Activated CD8-positive, alpha-beta memory T cell treated with anti-CD3 and anti-CD28 coated beads for 24 hours (primary cell): ENCODE results near the gene SCARB1.

Source experiments
- DNase-seq: peaks from one replicate; pipeline ENCODE4 v3.0.0-alpha.2; 2020

Gene SCARB1

DNA sequence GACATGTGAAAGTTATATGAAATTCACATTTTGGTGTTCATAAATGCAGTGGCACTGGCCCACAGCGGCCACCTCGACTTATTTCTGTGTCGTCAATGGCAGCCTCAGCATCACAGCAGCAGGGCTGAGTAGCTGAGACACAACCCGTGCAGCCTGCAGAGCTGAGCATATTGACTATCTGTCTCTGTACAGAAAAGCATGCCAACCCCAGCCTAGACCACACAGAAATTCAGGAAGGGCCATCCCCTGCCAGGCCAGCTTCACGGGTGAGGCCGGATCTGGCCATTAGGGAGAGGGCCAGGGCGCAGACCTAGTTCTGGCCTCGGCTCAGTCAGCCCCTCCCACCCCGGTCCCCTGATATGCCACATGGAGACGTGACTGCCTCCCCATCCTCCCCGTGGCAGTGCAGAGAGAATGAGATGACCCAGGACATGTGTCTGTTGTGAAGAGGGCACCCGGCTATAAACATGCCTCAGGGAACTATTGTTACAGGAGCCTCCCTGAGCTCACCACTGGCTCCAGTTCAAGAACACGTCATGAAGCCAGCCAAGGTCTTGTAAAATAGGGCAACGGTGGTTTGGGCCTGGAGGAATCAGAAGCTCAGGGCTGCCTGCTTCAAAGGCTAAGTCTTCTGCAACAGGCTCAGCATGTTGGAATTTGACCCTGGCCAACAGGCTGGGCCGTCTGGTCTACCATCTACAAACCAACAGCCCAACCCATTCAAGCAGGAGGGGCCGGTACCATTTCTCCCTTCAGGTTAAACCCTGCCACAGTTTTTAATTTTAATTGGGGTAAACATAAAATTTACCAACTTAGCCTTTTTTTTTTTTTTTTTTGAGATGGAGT lies 25.5 kb downstream of the SCARB1 start:
- no peak for DNase-seq

DNA sequence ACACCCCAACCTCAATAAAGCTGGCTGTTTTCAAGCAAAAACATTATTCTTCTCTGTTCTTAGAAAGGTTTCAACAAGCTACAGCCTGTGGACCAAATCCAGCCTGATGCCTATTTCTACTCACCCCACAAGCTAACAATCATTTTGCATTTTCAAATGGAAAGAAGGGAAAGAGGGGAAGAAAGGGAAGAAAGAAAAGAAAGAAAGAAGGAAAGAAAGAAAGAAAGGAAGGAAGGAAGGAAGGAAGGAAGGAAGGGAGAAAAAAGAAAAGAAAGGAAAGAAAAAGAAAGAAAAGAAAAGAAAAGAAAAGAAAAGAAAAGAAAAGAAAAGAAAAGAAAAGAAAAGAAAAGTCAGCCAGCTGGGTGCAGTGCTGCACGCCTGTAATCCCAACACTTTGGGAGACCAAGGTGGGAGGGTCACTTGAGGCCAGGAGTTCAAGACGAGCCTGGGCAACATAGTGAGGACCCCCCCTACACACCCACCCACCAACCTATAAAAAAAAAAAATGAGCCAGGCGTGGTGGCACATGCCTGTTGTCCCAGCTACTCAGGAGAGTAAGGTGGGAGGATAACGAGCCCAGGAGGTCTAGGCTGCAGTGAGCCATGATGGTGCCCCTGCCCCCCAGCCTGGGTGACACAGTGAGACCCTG lies 26.3 kb downstream of the SCARB1 start:
- DNase-seq: no peak

DNA sequence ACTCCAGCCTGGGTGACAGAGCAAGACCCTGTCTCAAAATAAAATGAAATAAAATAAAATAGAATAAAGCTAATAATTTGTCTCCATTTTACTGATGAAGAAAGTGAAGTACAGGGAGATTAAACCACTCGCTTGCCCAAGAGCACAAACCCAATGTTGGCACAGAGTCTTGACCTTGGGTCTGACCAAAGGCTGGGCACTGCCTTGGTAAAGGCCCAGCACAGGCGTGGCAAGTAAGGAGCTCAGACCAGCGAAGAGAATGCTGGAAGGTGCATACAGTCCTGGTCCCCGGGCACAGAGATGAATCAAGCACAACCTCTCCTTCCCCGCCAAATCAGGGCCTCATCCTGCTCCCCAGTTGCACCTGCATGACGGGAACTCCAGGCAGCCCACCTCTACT lies 26.9 kb downstream of the SCARB1 start:
- DNase-seq: no peak

DNA sequence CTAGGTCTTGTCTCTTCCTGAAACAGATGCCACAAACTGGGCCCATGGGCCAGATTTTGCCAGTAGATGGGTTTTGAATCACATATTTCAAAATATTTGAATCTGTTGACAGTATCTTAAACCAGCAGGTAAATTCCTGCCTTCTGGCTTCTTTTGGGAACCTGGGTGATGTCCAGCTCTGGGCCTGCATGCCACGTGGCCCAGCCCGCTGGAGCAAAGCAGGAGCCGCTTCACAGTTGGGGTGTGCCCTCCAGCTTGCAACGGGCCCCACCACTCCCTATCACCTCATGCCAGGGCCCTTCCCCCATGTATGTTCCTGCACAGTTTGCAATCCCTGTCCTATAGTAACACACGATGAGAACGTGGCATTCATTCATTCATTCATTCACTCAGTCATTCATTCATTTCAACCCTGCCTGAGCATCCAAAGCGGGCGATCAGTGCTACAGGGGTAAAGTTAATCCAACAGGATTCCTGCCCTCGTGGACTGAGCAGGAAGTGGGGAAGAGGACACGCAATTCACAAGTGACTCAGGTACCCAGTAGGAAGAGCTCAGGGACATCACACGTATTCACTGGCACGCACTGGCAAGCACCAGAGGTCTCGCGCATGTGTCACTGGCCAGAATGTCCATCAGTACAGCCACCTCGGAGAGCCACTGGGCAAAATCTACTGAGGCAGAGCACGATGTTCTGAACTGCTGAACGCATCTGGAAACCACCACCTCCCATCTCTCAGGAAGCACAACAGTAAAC lies 27.8 kb downstream of the SCARB1 start:
- DNase-seq: no peak

DNA sequence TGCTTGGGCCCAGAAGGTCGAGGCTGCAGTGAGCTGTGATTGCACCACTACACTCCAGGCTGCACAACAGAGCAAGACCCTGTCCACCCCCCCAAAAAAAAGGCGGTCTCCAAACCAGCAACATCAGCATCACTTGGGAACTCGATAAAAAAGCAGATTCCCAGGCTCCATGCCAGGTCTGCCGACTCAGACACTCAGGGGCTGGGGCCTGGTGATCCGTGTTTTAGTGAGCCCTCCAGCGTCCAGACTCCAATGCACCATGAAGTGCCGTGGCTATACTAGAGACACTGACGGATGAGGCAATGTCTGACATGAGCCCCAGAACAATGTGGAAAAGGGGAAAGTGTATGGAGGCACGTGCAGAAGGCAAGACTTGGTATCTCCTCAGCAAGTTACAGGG lies 28.8 kb downstream of the SCARB1 start:
- no peak for DNase-seq

DNA sequence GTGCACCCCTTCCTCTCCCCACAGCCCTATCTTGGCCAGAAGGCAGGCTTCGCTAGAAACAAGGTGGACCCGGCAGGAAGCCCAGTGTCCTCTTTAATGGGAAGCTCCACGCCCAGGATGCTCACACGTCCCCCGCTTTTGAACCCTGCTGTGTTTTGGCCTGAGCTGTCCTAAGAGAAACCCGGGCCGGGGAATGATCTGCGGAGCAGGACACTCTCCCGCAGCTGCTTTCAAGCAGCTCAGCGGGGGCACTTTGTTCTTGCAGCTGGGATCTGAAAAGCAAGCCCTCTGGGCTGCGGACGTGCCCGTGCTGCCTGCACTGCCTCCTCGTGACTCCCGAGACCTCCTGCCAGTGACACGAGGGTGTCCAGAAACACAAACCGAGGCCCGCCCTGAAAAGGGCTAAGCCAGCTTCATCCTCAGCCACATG lies 30.0 kb downstream of the SCARB1 start:
- no peak for DNase-seq

DNA sequence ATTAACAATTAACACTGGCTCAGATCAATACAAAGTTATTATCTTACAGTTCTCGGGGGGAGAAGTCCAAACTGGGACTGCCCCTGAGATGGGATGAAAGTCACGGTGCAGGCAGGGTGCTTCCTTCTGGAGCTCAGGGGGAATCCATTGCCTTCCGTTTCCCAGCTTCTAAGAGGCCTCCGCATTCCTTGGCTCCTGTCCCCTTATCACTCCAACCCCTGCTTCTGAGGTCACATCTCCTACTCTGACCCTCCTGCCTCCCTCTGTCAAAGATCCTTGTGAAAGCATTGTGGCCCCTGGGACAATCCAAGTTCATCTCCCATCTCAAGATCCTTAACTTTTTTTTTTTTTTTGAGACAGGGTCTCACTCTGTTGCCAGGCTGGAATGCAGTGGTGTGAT lies 30.8 kb downstream of the SCARB1 start:
- DNase-seq: no peak

DNA sequence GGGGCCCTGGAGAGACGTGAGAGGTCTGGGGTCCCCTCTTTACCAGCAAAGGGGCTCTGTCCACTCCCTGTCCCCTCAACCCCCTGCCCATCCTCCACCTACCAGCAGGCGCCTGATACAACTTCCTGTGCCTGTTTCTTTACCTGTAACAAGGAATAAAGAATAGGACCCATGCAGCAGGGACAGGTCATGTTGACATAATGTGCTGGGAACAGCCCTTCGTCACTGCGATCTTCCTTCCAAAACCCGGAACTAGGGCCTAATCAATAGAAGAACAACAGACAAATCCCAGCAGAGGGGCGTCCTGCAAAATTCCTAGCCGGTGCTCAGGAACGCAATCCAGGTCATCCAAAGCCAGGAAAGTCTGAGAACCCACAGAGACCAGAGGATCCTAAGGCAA lies 32.1 kb downstream of the SCARB1 start:
- no peak for DNase-seq

DNA sequence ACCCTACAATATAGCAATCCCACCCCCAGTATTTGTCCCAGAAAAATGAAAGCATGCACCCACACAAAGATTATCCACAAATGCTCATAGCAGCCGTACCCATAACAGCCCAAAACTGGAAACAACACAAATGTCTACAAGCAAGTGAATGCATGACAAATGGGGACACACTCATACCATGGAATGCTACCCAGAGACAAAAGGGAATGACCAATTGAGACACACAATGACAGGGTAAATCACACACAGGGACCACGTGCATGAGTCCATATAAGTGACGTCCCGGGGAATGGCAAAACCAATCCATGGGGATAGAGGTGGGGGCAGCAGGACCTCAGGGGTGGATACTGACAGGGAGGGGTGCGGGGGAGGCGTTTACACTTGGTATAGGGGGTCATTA lies 33.4 kb downstream of the SCARB1 start:
- no peak for DNase-seq

DNA sequence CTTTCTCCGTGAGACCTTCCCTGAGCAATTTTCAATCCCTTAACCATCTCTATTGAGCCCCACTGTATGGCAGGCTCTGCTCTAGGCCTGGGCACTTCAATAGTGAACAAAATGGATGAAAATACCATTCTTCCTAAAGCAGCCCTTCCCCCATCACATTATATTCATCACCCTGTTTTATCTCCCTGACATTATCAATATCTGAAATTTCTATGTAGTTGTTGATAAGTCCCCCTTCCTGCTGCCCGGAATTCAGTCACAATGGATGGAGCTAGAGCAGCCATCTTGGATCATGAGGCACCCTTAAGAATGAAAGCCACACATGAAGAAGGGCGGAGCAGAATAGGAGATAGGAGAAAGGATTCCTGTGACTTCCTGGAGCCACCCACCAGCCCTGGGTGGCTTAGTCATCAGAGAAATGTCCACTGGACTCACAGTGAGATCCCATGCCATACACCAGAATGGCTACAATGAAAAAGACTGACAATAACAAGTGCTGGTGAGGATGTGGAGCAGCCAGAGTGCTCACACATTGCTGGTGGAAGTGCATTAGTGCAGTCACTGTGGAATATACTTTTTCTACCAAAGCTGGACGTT lies 33.9 kb downstream of the SCARB1 start:
- no peak for DNase-seq

DNA sequence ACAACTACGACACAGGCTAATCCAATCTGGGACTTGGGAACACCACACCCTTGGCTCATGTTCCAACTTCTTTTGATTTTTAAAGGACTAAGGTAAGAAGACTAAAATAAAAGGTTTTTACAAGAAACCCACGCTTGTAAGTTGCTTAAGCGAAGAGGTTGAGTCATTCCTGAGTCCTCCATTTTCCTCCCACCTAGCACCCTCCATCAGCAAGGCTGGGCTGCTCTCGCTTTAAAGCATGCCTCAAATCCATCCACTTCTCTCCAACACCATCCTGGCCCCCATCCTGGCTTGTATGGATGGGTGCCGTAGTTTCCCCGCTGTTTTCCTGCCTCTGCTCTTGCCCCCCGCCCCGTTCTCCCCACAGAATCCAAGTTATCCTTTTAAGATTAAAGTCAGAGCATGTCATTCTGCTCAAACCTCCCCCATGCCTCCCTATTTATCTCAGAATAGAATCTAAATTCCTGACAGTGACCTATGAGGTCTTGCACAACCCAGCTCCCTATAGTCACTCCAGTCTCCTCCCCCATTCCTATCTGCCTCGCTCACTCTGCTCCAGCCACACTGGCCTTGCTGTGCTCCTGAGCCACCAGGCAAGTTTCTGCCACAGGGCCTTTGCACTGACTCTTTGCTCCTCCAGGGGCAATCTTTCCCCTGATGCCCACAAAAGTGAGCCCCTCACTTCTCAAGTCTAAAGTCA lies 34.5 kb downstream of the SCARB1 start:
- no peak for DNase-seq

DNA sequence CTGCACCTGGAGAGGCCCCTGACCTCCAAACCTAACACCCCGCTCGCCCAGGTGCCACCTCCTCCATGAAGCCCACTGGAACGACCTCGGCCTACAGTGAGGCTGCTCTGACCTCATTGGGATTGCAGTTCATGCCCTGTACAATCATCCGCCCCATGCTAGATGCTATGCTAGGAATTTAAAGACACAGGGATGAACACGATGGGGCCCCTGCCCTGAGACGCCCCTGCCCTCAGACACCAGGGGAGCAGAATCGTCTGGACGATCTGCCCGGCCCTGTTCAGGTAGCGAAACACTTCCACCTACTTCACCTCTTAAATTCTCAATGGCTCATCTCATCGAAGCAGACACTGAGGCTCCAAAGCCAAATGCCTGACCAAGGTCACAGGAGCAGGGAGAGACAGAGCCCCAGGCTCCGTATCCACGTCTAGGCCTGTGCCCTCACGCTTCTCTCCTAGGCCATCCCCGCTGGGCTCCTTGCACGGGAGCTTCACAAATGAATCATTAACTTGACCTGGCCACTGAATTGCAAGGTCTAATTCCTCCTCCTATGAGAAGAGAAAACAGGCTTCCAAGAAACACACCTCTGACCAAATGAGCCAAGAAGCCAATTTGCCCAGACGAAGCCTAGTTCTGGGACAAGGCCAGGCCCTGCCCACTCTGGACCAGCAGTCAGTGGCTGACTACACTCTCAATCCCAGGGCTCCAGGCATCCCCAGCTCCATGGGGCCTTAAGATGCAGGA lies 35.2 kb downstream of the SCARB1 start:
- DNase-seq: no peak

DNA sequence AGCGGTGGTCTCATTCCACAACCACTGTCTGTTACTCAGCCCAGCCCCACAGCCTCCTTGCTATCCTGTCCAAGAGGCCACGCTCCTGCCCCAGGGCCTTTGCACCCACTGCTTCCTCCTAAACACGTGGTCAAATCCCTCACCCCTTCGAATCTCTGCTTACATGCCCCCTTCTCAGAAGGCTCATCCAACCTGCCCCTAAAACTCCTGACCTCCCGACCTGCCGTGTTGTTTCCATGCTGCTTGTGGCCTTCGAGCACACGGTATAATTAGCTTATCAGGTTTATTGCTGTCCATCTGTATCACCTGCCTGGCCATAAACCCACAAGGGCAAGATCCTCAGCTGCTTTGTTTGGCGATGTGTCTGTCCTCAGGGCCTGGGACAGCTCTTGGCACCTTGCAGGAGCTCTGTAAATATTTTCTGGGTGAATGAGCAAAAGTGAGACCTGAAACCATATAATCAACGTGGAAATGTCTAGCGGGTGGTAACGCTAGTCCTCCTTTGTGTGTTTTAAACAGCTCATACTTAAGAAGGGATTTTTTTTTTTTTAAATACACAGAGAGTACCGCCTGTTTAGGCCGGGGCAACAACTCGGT lies 36.0 kb downstream of the SCARB1 start:
- DNase-seq: no peak

DNA sequence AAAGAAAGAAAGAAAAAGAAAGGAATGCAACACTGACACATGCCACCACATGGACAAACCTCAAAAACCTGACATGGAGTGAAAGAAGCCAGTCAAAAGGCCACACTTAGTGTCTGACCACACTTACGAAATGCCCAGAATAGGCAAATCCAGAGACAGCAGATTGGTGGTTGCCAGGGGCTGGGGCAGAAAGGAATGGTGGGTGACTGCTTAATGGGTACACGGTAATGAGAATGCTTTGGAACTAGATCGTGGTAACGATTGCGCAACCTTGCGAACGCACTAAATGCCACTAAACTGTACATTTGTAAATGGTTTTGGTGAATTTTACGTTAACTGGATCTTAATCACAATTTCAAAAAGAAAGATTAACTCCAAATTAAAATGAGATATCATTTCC lies 39.5 kb downstream of the SCARB1 start:
- DNase-seq: no peak

DNA sequence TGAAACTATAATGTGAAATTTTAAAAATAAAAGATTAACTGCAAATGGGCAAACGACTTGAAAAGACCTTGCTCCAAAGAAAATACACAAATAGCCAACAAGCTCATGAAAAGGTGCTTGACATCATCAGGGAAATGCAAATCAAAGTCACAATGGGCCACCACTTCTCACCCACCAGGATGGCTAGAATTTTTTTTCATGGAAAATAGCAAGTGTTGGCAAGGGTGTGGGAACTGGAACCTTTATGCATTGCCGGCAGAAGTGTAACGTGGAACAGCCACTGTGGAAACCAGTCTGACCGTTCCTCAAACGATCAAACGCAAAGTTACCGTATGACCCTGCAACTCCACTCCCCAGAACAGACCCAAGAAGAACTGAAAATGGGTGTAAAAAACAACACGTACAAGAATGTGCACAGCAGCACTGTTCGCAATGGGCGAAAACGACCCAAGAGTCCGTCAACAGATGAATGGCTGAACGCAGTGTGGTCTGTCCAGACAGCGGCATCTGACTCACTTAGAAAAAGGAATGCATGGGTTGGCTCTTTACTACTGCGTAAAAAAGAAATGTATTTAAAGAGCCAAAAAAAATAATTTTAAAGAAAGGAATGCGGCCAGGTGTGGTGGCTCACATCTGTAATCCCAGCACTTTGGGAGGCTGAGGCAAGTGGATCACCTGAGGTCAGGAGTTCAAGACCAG lies 40.2 kb downstream of the SCARB1 start:
- no peak for DNase-seq

DNA sequence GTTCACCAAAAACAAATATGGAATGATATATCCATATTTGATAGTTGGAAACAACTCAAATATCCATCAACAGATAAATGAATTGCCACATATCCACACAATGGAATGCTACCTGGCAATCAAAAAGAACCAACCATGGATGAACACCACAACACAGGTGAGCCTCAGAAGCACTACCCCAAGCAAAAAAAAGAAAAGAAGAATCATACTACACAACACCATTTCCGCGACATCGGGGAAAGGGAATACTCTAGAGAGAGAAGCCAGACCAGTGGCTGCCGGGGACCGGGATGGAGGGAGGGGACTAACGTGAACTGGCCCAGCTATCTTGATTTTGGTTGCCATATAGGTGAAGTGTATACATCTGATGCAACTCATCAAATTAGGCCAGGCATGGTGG lies 41.4 kb downstream of the SCARB1 start:
- no peak for DNase-seq

DNA sequence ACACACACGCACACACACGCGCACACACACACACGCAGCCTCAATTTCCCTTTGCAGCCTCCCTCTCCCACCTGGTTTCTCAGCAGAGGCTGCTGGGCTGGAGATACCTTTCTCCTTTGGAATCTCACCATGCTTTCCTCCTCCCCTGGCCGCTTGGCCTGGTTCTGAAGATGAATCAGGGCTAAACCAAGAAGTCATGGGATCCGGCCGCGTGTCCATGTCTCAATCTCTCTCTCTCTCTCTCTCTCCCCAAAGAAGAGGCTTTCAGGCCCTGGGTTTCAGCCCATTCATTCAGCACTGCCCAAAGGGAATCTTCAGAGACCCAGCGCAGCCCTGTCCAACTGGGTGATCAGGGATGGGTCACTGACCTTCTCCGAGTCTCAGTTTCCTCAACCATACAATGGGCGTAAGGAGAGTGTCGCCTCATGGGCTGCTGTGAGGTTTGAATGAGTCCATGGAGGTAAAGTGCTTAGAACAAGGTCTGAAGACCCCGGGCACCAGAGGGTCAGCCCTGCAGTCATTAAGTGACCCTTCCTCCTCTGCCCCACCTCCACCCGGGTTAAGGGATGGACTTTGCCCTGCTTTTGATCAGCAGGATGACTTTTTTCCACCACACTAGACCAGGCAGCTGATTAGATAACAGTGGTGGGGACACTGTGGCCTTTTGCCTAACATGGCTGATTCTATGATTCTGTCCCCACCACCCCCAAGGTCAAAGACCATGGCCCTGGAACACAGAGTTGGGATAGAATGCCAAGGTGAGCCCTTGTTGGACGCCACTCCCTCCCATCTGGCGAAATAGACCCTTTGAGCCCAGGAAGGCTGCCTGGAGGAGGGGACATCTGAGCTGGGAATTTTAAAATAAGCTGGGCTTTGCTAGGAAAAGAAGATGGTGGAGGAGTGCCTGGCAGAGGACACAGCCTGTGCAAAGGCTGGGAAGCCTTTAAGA lies 42.1 kb downstream of the SCARB1 start:
- no peak for DNase-seq

DNA sequence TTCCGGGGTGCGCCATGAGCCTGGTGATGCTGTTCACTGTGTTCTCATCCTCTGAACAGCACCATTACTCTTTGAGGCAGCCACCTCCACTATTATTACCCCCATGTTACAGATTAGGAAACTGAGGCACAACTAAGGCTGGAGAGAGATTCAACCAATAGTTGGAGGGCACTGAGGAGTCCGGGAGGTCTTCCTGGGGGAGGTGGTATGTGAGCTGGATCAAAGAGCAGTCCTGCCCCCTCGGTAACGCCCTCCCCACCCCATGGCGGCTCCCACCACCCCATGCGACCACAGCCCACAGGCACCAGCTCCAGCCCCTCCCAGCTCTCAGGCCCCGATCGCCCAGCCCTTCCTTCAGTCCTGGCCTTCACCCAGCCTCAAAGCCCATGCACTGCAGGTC lies 43.5 kb downstream of the SCARB1 start:
- DNase-seq: no peak

DNA sequence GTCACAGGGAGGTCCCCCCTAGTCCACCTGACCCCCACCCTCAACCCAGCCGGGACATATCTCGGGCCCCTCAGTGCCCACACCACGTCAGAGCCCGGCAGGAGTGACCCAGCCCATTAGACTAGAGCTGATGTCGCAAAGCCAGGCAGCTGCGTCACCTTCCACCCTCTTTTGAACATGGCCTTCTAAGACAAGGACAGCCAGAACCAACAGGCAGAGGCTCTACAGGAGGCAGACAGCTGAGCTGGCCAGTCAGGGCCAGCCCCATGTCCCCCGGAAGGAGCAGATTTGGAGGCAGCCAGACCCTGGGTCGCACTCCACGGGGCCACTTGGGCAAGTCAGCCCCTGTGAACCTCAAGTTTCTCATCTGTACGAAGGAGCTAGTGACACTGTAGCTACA lies 44.1 kb downstream of the SCARB1 start:
- DNase-seq: no peak

DNA sequence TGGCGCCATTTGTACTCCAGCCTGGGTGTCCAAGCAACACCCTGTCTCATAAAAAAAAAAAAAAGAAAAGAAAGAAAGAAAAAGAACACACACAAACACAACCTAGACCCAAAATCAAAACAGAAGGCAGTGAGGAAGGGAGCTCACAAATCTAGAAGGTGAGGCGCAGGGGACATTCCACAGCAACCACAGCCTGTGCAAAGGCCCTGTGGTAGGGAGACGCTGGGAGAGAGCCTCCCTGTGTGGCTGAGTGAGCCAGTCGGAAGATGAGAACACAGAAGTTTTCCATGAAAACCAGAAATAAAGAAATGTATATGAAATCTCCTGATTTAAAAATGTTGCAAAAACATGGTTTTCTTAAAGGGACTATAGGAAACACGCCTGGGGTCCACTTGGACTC lies 44.6 kb downstream of the SCARB1 start:
- DNase-seq: no peak
